Ectodermal cell (in vitro differentiated cells): ENCODE data around the gene MAP2K1.

Source experiments
- H3K27ac ChIP-seq: 2 replicates; pipeline ENCODE4 v1.7.0; 2013; ENCODE audit warnings: mild to moderate bottlenecking, low read depth, low read length; ENCODE audit not compliant: insufficient read depth, poor library complexity, severe bottlenecking
- H3K27me3 ChIP-seq: 2 replicates; pipeline ENCODE4 v1.7.0; 2013; ENCODE audit warnings: mild to moderate bottlenecking, low read length; ENCODE audit not compliant: insufficient read depth, control insufficient read depth, poor library complexity, severe bottlenecking
- H3K36me3 ChIP-seq: one replicate; pipeline ENCODE4 v1.7.0; 2013; ENCODE audit warnings: low read length; ENCODE audit not compliant: control insufficient read depth, insufficient read depth
- H3K4me1 ChIP-seq: one replicate; pipeline ENCODE4 v1.7.0; 2013; ENCODE audit warnings: low read length; ENCODE audit not compliant: control insufficient read depth, insufficient read depth
- H3K4me3 ChIP-seq: 2 replicates; pipeline ENCODE4 v1.7.0; 2013; ENCODE audit warnings: low read depth, low read length, control low read depth; ENCODE audit not compliant: insufficient read depth
- H3K9me3 ChIP-seq: 2 replicates; pipeline ENCODE4 v1.7.0; 2013; ENCODE audit warnings: mild to moderate bottlenecking, low read length, moderate library complexity; ENCODE audit not compliant: control insufficient read depth
- whole genome bisulfite sequencing, 2 experiments: methylation state at CpG; one replicate each; pipeline ENCODE4 v1.1.7; 2013; ENCODE audit warnings: missing lambda C conversion rate in 2 of 2; 5-methylcytosine and 5-hydroxymethylcytosine counted together

Gene MAP2K1

DNA sequence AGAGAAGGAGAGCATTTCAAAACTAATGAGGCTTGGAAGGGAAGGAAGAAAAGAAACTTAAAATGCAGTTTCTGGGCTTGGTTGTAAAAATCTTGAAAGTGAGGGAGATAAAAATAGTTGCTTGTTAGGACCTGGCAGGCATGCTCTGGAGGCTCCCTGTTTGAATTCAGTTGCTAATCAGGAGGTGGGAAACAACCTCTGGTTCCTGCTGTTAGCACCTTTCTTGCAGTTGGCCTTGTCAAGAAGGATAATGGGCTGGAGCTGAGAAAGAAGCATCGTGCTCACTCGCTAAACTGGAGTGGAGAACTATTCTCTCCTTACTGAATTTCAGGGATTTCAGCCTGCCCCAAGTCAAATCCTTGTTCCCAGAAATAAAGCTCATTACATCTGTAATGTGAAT is 87.4 kb downstream of the MAP2K1 start:
- Histone ChIP-seq H3K4me1 (peaks cover 8% of the 10 kb centered on the region), H3K27ac (no peak overlapping the region), H3K9me3 (no peaks in the 10 kb centered on the region), H3K27me3 (no peaks in the 10 kb centered on the region), H3K4me3 (no peak overlapping the region), H3K36me3 (no peaks in the 10 kb centered on the region)
- WGBS, 2 experiments = 0 to 4% methylated on average over 2 of the region's 2 CpGs

GRCh38 chr15:66474963-66475362 is 88.3 kb downstream of the MAP2K1 start:
- Histone ChIP-seq H3K4me1 (peaks cover 8% of the 10 kb centered on the region), H3K27me3 (no peaks in the 10 kb centered on the region), H3K4me3 (no peak overlapping the region), H3K9me3 (no peaks in the 10 kb centered on the region), H3K36me3 (no peaks in the 10 kb centered on the region), H3K27ac (no peak overlapping the region)
- 72 to 84% methylated on average over 3 of the region's 3 CpGs for WGBS, 2 experiments

GRCh38 chr15:66476535-66476934 is 89.8 kb downstream of the MAP2K1 start:
- Histone ChIP-seq H3K4me3 (no peak overlapping the region), H3K9me3 (no peaks in the 10 kb centered on the region), H3K36me3 (no peaks in the 10 kb centered on the region), H3K27ac (no peak overlapping the region), H3K4me1 (peaks cover 8% of the 10 kb centered on the region), H3K27me3 (no peaks in the 10 kb centered on the region)
- WGBS, 2 experiments = 78 to 86% methylated on average over 4 of the region's 4 CpGs

DNA sequence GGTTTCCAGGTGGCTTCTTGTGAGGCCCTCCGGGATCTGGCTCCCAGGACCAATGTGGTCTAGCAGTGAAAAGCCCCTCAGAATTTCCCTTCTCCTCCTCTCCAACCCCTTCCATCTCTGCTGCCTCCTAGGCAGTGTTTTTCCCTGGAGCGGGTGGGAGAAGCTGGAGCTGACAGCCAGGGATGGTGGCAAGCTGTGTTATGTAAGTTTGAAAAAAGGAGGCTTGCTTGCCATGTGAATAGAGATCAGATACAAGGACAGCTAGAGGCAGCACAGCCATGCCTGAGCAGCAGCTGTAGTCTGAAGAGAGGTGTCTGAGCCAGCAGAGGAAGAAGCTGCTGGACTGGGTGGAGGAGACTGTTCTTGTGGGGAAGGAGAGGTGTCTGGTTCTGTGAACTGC is 90.3 kb downstream of the MAP2K1 start:
- Histone ChIP-seq H3K36me3 (peaks cover 5% of the 10 kb centered on the region), H3K9me3 (no peaks in the 10 kb centered on the region), H3K27me3 (no peaks in the 10 kb centered on the region), H3K4me3 (no peak overlapping the region), H3K4me1 (peaks cover 8% of the 10 kb centered on the region), H3K27ac (no peak overlapping the region)
- 78 to 91% methylated on average over 2 of the region's 2 CpGs for WGBS, 2 experiments

DNA sequence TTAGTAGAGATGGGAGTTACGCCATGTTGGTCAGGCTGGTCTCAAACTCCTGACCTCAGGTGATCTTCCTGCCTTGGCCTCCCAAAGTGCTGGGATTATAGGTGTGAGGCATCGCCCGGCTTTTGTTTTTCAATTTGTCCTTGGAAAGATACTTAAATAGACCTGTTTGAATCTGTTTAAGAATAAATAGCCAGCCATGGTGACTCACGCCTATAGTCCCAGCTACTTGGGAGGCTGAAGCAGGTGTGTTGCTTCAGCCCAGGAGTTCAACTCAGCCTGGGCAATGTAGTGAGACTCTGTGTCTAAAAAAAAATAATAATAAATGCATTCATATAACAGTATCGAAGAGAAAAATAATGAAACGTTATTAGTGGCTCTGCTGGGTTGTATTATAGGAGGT is 93.6 kb downstream of the MAP2K1 start:
- H3K4me1 ChIP-seq = peaks cover 8% of the 10 kb centered on the region
- no peak overlapping the region for H3K27ac ChIP-seq
- 96 to 97% methylated on average over 6 of the region's 6 CpGs for WGBS, 2 experiments
- no peaks in the 10 kb centered on the region for H3K27me3 ChIP-seq
- H3K9me3 ChIP-seq = no peaks in the 10 kb centered on the region
- H3K4me3 ChIP-seq = no peak overlapping the region
- peaks cover 11% of the 10 kb centered on the region for H3K36me3 ChIP-seq

- H3K9me3 ChIP-seq = no peaks in the 10 kb centered on the region
- no peak overlapping the region for H3K27ac ChIP-seq
- H3K36me3 ChIP-seq = peaks cover 11% of the 10 kb centered on the region
Measured at GRCh38 chr15:66481107-66481856, 94.6 kb downstream of the MAP2K1 start.

GRCh38 chr15:66482539-66482938 is 95.8 kb downstream of the MAP2K1 start:
- no peaks in the 10 kb centered on the region for H3K9me3 ChIP-seq
- H3K4me1 ChIP-seq = no peaks in the 10 kb centered on the region
- peaks cover 19% of the 10 kb centered on the region for H3K36me3 ChIP-seq
- H3K27me3 ChIP-seq = no peaks in the 10 kb centered on the region
- WGBS, 2 experiments = 90 to 95% methylated on average over 9 of the region's 9 CpGs
- no peak overlapping the region for H3K27ac ChIP-seq
- H3K4me3 ChIP-seq = no peak overlapping the region

More at GRCh38 chr15:66481107-66481856, 94.6 kb downstream of the MAP2K1 start:
- Histone ChIP-seq H3K4me3 (no peak overlapping the region), H3K27me3 (no peaks in the 10 kb centered on the region), H3K4me1 (peaks cover 5% of the 10 kb centered on the region)
- WGBS, 2 experiments = 95 to 96% methylated on average over 10 of the region's 10 CpGs

GRCh38 chr15:66483131-66483566 is 96.4 kb downstream of the MAP2K1 start:
- WGBS, 2 experiments = 92 to 94% methylated on average over 3 of the region's 3 CpGs
- Histone ChIP-seq H3K27ac (no peak overlapping the region), H3K27me3 (no peaks in the 10 kb centered on the region), H3K4me3 (no peak overlapping the region), H3K9me3 (no peaks in the 10 kb centered on the region), H3K4me1 (no peaks in the 10 kb centered on the region), H3K36me3 (peaks cover 24% of the 10 kb centered on the region)

- H3K36me3 ChIP-seq = peaks cover 26% of the 10 kb centered on the region
- no peaks in the 10 kb centered on the region for H3K27me3 ChIP-seq
- no peak overlapping the region for H3K27ac ChIP-seq
- H3K4me1 ChIP-seq = no peaks in the 10 kb centered on the region
- H3K4me3 ChIP-seq = no peak overlapping the region
- H3K9me3 ChIP-seq = no peaks in the 10 kb centered on the region
- WGBS, 2 experiments = 90 to 94% methylated on average over 5 of the region's 5 CpGs
Measured at GRCh38 chr15:66484539-66485112, 97.9 kb downstream of the MAP2K1 start.

DNA sequence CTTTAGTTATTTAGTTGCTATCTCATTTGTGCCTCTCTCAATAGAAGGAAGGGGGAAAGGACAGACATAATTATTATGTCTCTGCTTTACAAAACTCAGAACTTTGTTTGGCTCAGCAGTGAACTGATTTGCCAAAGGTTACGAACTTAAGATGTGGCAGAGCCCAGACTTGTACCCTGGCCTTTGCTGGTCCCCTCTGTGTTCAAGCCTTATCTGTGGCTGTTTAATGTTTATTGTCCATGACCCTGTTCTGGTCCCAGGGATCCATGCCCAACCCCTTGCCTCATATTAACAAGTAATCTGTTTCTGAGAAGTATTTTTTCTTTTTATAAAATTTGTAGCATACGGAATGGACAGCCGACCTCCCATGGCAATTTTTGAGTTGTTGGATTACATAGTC is 100.2 kb downstream of the MAP2K1 start:
- H3K36me3 ChIP-seq = peaks cover 26% of the 10 kb centered on the region
- no peak overlapping the region for H3K4me3 ChIP-seq
- H3K4me1 ChIP-seq = no peaks in the 10 kb centered on the region
- H3K27me3 ChIP-seq = no peaks in the 10 kb centered on the region
- H3K9me3 ChIP-seq = no peaks in the 10 kb centered on the region
- no peak overlapping the region for H3K27ac ChIP-seq
- 98% methylated on average over 3 of the region's 3 CpGs for WGBS, 2 experiments
